SK-N-SH (cell line): ENCODE data around the gene DIS3L2. TPM values are rescaled to one million over a fixed set of nuclear protein-coding genes. Genes with fewer than 3 reads are reported as not detected.

Experiments
- CTCF ChIA-PET: fragments of 300-600, 350-600 bp; formaldehyde crosslinking; extraction: SDS; loops from one replicate; lab custom pipeline; 2021; lab: Yijun Ruan, JAX
- POLR2A ChIA-PET: fragments of 350-600 bp; sonication (Branson Sonifier 250); formaldehyde crosslinking; extraction: SDS; loops from one replicate; lab custom pipeline; 2020; ENCODE audit warnings: antibody characterized with exemption, inconsistent platforms; lab: Yijun Ruan, JAX
- DNase-seq: peaks from one replicate; pipeline ENCODE4 v3.0.0; 2012
- H2AFZ ChIP-seq: fragments of 200-600 bp; sonication (generic); 2 replicates; pipeline ENCODE4 v1.8.1; 2016; ENCODE audit warnings: antibody characterized with exemption, mild to moderate bottlenecking, low read depth
- H3F3A ChIP-seq: fragments of 200-600 bp; sonication (generic); replicated peaks from 2 replicates; pipeline ENCODE3; 2016; ENCODE audit warnings: antibody characterized with exemption, mild to moderate bottlenecking; ENCODE audit not compliant: insufficient read depth
- H3K27ac ChIP-seq, 2 experiments: fragments of 200-500 bp in 1 of 2; fragments of 200-600 bp in 1 of 2; sonication (Bioruptor generic) in 1 of 2; sonication (generic), shearing (Covaris generic) in 1 of 2; 2 replicates each; pipeline versions ENCODE4 v1.5.1 to v1.6.1; 2014 to 2016; ENCODE audit warnings: low read depth in 2 of 2, inconsistent platforms in 1 of 2, low read length in 1 of 2, mild to moderate bottlenecking in 1 of 2, mixed read lengths in 1 of 2
- H3K27me3 ChIP-seq: fragments of 200-600 bp; sonication (generic), shearing (Covaris generic); 2 replicates; pipeline ENCODE4 v1.6.1; 2016; ENCODE audit warnings: mixed run types; ENCODE audit not compliant: insufficient read depth
- H3K36me3 ChIP-seq, 2 experiments: fragments of 200-500 bp in 1 of 2; fragments of 200-600 bp in 1 of 2; sonication (Bioruptor generic) in 1 of 2; sonication (generic) in 1 of 2; replicated peaks in 1 of 2; 2 replicates each; pipeline versions ENCODE3 to v1.5.1; 2014 to 2016; ENCODE audit warnings: low read length in 1 of 2, mild to moderate bottlenecking in 1 of 2; ENCODE audit not compliant: insufficient read depth in 2 of 2, control insufficient read depth in 1 of 2
- H3K4me1 ChIP-seq, 2 experiments: fragments of 200-500 bp in 1 of 2; fragments of 200-600 bp in 1 of 2; sonication (Bioruptor generic) in 1 of 2; sonication (generic), shearing (Covaris generic) in 1 of 2; 2 replicates each; pipeline versions ENCODE4 v1.5.1 to v1.6.1; 2014 to 2016; ENCODE audit warnings: low read depth in 1 of 2, low read length in 1 of 2, mixed run types in 1 of 2; ENCODE audit not compliant: insufficient read depth in 2 of 2, control insufficient read depth in 1 of 2
- H3K4me2 ChIP-seq: fragments of 200-600 bp; sonication (generic), shearing (Covaris generic); 2 replicates; pipeline ENCODE4 v1.6.1; 2017; ENCODE audit warnings: mixed run types
- H3K4me3 ChIP-seq, 2 experiments: fragments of 200-500 bp in 1 of 2; fragments of 200-600 bp in 1 of 2; sonication (Bioruptor generic) in 1 of 2; sonication (generic), shearing (Covaris generic) in 1 of 2; 2 replicates each; pipeline versions ENCODE4 v1.5.1 to v1.8.1; 2014 to 2016; ENCODE audit warnings: low read depth in 2 of 2, inconsistent platforms in 1 of 2, low read length in 1 of 2, mild to moderate bottlenecking in 1 of 2, mixed read lengths in 1 of 2, moderate library complexity in 1 of 2
- H3K79me2 ChIP-seq: fragments of 200-600 bp; sonication (generic); 2 replicates; pipeline ENCODE4 v1.8.1; 2017; ENCODE audit warnings: mild to moderate bottlenecking; ENCODE audit not compliant: insufficient read depth
- H3K9ac ChIP-seq: fragments of 200-600 bp; sonication (generic); 2 replicates; pipeline ENCODE4 v1.6.1; 2017; ENCODE audit warnings: mixed run types
- H3K9me2 ChIP-seq: fragments of 200-600 bp; sonication (generic); 2 replicates; pipeline ENCODE4 v1.6.1; 2017; ENCODE audit warnings: mixed run types
- H3K9me3 ChIP-seq: fragments of 200-600 bp; sonication (generic); 2 replicates; pipeline ENCODE4 v1.6.1; 2017; ENCODE audit warnings: mixed run types, mild to moderate bottlenecking, moderate library complexity
- H4K20me1 ChIP-seq: fragments of 200-600 bp; sonication (generic); 2 replicates; pipeline ENCODE4 v1.6.1; 2017; ENCODE audit warnings: mild to moderate bottlenecking, mixed run types; ENCODE audit not compliant: insufficient read depth
- CTCF ChIP-seq: fragments of 200-600 bp; sonication (generic); IDR thresholded peaks from 2 replicates; pipeline ENCODE4 v1.6.1; 2017; ENCODE audit warnings: antibody characterized with exemption, mild to moderate bottlenecking, moderate library complexity
- EP300 ChIP-seq, 2 experiments: IDR thresholded peaks; 2 replicates each; pipeline versions ENCODE4 v1.4.0 to v1.6.1; 2012; ENCODE audit warnings: borderline replicate concordance in 1 of 2, low read depth in 1 of 2, low read length in 1 of 2
- FOXJ3 ChIP-seq: sonication (generic); formaldehyde crosslinking; IDR thresholded peaks from 2 replicates; pipeline ENCODE4 v1.5.1; 2020; ENCODE audit warnings: mild to moderate bottlenecking, missing genetic modification reagents
- FOXM1 ChIP-seq: IDR thresholded peaks from 2 replicates; pipeline ENCODE4 v1.4.0; 2012; ENCODE audit warnings: low read depth, mild to moderate bottlenecking
- GATA2 ChIP-seq: sonication (generic); formaldehyde crosslinking; IDR thresholded peaks from 2 replicates; pipeline ENCODE4 v1.5.0; 2020; ENCODE audit warnings: mild to moderate bottlenecking, missing genetic modification reagents
- MAX ChIP-seq: IDR thresholded peaks from 2 replicates; pipeline ENCODE4 v1.4.0; 2012; ENCODE audit warnings: low read depth
- MXI1 ChIP-seq: IDR thresholded peaks from 2 replicates; pipeline ENCODE4 v1.6.1; 2012; ENCODE audit warnings: mild to moderate bottlenecking, low read depth, low read length, improper control_type of control experiment
- NFIC ChIP-seq: IDR thresholded peaks from 2 replicates; pipeline ENCODE4 v1.4.0; 2012; ENCODE audit warnings: borderline replicate concordance
- NRF1 ChIP-seq: IDR thresholded peaks from 2 replicates; pipeline ENCODE4 v1.6.1; 2012; ENCODE audit warnings: low read depth, mild to moderate bottlenecking, low read length
- RCOR1 ChIP-seq: fragments of 150-350 bp; IDR thresholded peaks from 2 replicates; pipeline ENCODE4 v1.6.1; 2017; ENCODE audit warnings: antibody characterized with exemption, low read length
- USF1 ChIP-seq: IDR thresholded peaks from 2 replicates; pipeline ENCODE4 v1.4.0; 2012; ENCODE audit warnings: low read depth, borderline replicate concordance
- ZBTB33 ChIP-seq: IDR thresholded peaks from 2 replicates; pipeline ENCODE4 v1.4.0; 2012; ENCODE audit warnings: low read depth, borderline replicate concordance
- WGBS: methylation state at CpG from one replicate; pipeline ENCODE4 v1.1.6; 2017; ENCODE audit warnings: low lambda C conversion rate; 5-methylcytosine and 5-hydroxymethylcytosine counted together
- polyA plus RNA-seq, 3 experiments: library from polyadenylated mRNA; depleted of rRNA; stranded (reverse); fragments of >200 nt; gene quantifications; 2 replicates each; pipeline ENCODE4 v1.2.3, GENCODE V29; 2012

Gene DIS3L2
- polyA plus RNA-seq, 1 of the 3 experiments (the other 2 are of a cell fraction), result 17.9 TPM

DNA sequence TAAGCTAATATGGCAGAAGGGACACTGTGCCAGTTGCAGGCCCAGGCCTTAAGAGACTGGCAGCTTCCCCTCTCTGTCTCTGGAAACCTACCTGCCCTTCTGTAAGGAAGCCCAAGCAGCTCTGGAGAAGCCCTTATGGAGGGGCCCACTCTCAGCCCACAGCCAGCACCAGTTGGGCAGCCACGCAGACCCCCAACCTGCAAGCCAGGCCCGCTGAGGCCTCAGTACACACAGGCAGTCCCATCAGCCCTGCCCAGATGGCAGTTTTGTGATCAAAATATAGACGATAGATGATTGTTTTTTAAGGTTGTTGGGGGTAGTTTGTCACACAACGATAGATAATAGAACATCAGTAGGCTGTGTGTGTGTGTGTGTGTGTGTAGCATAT lies 380.2 kb downstream of the DIS3L2 start:
- Histone ChIP-seq H3K4me3 (no peak overlapping the region), H3K79me2 (no peaks in the 10 kb centered on the region), H2AFZ (no peak overlapping the region), H4K20me1 (no peaks in the 10 kb centered on the region), H3K9me3 (no peaks in the 10 kb centered on the region), H3K9ac (no peak overlapping the region), H3K36me3 (peaks cover 0 to 2% of the 10 kb centered on the region in 2 experiments), H3F3A (no peaks in the 10 kb centered on the region), H3K4me2 (no peak overlapping the region), H3K27me3 (no peaks in the 10 kb centered on the region), H3K4me1 (no peaks in the 10 kb centered on the region), H3K9me2 (no peaks in the 10 kb centered on the region), H3K27ac (no peak overlapping the region)
- ChIA-PET POLR2A (no interaction called here), CTCF (interaction anchor here (1.6 to 1.8 kb wide), 3 partner anchors 14 to 436 kb away, joined by 3 to 8 read pairs (median 6); no protein-coding TSS in a partner anchor)
- 94% methylated on average over 4 of the region's 4 CpGs for WGBS
- no peak for DNase-seq
- TF ChIP-seq USF1 (no peak), CTCF (no peak), FOXM1 (no peak), MAX (no peak), FOXJ3 (no peak), EP300 (IDR thresholded peaks at IDR 0.05; ENCODE audit: borderline replicate concordance in 1 of 2, low read depth in 1 of 2, low read length in 1 of 2) (no peak), NFIC (no peak), MXI1 (no peak), GATA2 (CRISPR knock-in tag) (no peak), ZBTB33 (no peak), NRF1 (no peak), RCOR1 (no peak)
